Measurements from ENCODE around the gene YWHAE.

YWHAE gene

GRCh38 chr17:1344521-1344920, 55.5 kb downstream of the YWHAE start:
- TF ChIP-seq, protein P1, sequence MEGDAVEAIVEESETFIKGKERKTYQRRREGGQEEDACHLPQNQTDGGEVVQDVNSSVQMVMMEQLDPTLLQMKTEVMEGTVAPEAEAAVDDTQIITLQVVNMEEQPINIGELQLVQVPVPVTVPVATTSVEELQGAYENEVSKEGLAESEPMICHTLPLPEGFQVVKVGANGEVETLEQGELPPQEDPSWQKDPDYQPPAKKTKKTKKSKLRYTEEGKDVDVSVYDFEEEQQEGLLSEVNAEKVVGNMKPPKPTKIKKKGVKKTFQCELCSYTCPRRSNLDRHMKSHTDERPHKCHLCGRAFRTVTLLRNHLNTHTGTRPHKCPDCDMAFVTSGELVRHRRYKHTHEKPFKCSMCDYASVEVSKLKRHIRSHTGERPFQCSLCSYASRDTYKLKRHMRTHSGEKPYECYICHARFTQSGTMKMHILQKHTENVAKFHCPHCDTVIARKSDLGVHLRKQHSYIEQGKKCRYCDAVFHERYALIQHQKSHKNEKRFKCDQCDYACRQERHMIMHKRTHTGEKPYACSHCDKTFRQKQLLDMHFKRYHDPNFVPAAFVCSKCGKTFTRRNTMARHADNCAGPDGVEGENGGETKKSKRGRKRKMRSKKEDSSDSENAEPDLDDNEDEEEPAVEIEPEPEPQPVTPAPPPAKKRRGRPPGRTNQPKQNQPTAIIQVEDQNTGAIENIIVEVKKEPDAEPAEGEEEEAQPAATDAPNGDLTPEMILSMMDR (IDR thresholded peaks at IDR 0.05; ENCODE audit: borderline replicate concordance, insufficient read depth, low read depth, low read length) = no peak
- H3K4me3 ChIP-seq (ENCODE audit: low read depth, low read length) = no peak overlapping the region

DNA sequence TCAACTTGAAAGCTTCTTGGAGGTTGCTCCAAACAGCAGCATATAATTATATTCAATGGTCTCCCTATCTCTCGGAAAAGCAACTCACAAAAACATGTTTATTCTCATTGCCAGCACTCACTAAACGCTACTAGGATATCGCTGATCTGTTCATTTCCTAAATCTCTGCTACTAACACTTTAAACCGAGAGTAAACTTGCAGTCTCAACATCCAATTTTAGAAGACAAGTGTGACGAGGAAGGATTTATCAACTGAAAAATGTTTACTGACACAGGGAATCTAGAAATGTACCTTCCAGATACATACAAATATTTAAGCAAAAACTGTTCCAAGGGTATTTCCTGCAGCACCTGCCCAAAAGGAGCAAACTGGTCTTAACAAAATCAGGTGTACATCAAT, 56.5 kb downstream of the YWHAE start:
- no peak overlapping the region for H3K4me3 ChIP-seq (ENCODE audit: low read depth, low read length)
- TF ChIP-seq, protein P1 (IDR thresholded peaks at IDR 0.05; ENCODE audit: borderline replicate concordance, insufficient read depth, low read depth, low read length) = no peak

DNA sequence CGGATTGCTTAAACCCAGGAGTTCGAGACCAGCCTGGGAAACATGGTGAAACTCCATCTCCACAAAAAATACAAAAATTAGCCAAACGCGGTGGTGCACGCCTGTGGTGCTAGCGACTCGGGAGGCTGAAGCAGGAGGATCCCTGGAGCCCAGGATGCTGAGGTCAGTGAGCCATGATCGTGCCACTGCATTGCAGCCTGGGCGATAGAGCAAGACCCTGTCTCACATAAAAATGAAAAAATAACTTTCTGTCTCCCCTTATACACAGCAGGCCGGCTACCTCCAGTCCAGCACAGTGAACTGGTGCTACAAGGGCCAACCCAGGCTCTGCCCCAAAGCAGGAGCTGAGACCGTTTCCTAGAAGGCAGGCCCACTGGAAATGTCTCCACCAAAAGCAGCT, 59.7 kb downstream of the YWHAE start:
- H3K4me3 ChIP-seq (ENCODE audit: low read depth, low read length) = no peak overlapping the region
- TF ChIP-seq, protein P1 (IDR thresholded peaks at IDR 0.05; ENCODE audit: borderline replicate concordance, insufficient read depth, low read depth, low read length) = no peak

GRCh38 chr17:1331708-1332107, 68.3 kb downstream of the YWHAE start:
- TF ChIP-seq, protein P1 (IDR thresholded peaks at IDR 0.05; ENCODE audit: borderline replicate concordance, insufficient read depth, low read depth, low read length) = no peak
- H3K4me3 ChIP-seq (ENCODE audit: low read depth, low read length) = no peak overlapping the region

GRCh38 chr17:1329745-1330343, 70.2 kb downstream of the YWHAE start:
- TF ChIP-seq, protein P1 (IDR thresholded peaks at IDR 0.05; ENCODE audit: borderline replicate concordance, insufficient read depth, low read depth, low read length) = no peak

DNA sequence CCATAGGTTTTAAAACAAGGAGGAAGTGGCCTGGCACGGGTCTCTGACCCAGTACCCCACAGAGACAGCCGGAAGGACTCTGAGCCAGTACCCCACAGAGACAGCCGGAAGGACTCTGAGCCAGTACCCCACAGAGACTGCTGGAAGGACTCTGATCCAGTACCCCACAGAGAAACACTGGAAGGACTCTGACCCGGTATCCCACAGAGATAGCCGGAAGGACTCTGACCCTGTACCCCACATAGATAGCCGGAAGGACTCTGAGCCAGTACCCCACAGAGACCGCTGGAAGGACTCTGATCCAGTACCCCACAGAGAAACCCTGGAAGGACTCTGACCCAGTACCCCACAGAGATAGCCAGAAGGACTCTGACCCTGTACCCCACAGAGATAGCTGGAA, 71.6 kb downstream of the YWHAE start:
- TF ChIP-seq, protein P1 (IDR thresholded peaks at IDR 0.05; ENCODE audit: borderline replicate concordance, insufficient read depth, low read depth, low read length) = no peak
- no peak overlapping the region for H3K4me3 ChIP-seq (ENCODE audit: low read depth, low read length)

More at GRCh38 chr17:1329745-1330343, 70.2 kb downstream of the YWHAE start:
- H3K4me3 ChIP-seq (ENCODE audit: low read depth, low read length) = no peak overlapping the region

DNA sequence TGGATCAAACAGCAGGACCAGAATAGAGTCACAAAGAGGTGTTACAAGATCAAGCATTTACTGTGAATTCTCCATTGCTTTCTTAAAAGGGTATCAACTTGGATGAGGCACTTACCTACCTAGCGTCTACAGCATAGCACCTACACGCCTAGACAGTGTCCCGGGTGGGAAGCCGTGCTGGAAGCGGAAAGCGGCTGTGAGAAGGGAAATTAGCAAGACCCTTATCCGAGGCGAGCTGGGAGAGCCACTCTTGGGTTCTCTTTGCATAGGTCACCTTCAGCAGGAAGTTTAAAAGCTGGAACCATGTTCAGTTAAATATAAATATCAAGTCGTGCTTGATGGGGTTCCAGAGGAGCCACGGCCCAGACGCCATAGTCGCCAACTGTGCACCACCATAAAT, 74.3 kb downstream of the YWHAE start:
- TF ChIP-seq, protein P1 (IDR thresholded peaks at IDR 0.05; ENCODE audit: borderline replicate concordance, insufficient read depth, low read depth, low read length) = no peak
- H3K4me3 ChIP-seq (ENCODE audit: low read depth, low read length) = no peak overlapping the region

Measured in GM12875 (cell line).